Tracheal epithelial cell (primary cell): ENCODE measurements around the gene IGFBP7. TPM values are rescaled to one million over a fixed set of nuclear protein-coding genes. Genes with fewer than 3 reads are reported as not detected.

Experiments
- total RNA-seq: library from RNA; depleted of rRNA; stranded (reverse); fragments of >200 nt; gene quantifications from 2 replicates; pipeline ENCODE4 v1.2.1, GENCODE V29; 2014

Gene IGFBP7, protein sequence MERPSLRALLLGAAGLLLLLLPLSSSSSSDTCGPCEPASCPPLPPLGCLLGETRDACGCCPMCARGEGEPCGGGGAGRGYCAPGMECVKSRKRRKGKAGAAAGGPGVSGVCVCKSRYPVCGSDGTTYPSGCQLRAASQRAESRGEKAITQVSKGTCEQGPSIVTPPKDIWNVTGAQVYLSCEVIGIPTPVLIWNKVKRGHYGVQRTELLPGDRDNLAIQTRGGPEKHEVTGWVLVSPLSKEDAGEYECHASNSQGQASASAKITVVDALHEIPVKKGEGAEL
- total RNA-seq, result 148 and 501 TPM in 2 replicates

DNA sequence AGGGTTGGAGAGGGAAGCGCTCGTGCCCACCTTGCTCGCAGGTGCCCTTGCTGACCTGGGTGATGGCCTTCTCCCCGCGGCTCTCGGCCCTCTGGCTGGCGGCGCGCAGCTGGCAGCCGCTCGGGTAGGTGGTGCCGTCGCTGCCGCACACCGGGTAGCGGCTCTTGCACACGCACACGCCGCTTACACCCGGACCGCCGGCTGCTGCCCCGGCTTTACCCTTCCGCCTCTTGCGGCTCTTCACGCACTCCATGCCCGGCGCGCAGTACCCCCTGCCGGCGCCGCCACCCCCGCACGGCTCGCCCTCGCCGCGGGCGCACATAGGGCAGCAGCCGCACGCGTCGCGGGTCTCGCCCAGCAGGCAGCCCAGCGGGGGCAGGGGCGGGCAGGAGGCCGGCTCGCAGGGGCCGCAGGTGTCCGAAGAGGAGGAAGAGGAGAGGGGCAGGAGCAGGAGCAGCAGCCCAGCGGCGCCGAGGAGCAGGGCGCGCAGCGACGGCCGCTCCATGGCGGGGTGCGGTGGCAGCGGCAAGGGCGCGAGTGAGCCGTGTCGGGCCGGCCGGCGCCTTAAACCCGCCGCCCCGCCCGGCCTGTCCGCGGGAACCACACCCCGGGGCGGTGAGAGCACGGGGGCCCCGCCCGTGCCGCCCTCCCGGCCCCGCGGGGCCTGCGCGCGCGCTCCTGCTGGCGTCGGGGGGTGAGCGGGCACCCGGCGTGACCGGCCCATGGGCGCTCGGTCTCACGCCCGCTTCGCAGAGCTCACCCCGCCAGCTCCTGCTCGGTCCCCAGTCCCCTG, at the start of gene IGFBP7:
Gene IGFBP7 (minus strand): TSS at position 539 of the 793 bp plus-strand sequence. CDS start 34 bp downstream, at position 505.

Other genes starting within 250 kb of the IGFBP7 start
- 21.1 and 21.7 TPM in 2 replicates for gene REST, start 202.5 kb downstream of the IGFBP7 start, total RNA-seq
- gene NOA1, start 132.8 kb downstream of the IGFBP7 start, total RNA-seq, result 18.6 and 37.3 TPM in 2 replicates
- gene POLR2B, start 131.5 kb downstream of the IGFBP7 start, total RNA-seq, result 102 and 136 TPM in 2 replicates